Activated CD4-positive, alpha-beta T cell treated with anti-CD3 and anti-CD28 coated beads for 1 hour (primary cell): ENCODE data around the gene WDR86.

Experiments used
- DNase-seq: peaks from one replicate; pipeline ENCODE4 v3.0.0-alpha.2; 2020

Gene WDR86

DNA sequence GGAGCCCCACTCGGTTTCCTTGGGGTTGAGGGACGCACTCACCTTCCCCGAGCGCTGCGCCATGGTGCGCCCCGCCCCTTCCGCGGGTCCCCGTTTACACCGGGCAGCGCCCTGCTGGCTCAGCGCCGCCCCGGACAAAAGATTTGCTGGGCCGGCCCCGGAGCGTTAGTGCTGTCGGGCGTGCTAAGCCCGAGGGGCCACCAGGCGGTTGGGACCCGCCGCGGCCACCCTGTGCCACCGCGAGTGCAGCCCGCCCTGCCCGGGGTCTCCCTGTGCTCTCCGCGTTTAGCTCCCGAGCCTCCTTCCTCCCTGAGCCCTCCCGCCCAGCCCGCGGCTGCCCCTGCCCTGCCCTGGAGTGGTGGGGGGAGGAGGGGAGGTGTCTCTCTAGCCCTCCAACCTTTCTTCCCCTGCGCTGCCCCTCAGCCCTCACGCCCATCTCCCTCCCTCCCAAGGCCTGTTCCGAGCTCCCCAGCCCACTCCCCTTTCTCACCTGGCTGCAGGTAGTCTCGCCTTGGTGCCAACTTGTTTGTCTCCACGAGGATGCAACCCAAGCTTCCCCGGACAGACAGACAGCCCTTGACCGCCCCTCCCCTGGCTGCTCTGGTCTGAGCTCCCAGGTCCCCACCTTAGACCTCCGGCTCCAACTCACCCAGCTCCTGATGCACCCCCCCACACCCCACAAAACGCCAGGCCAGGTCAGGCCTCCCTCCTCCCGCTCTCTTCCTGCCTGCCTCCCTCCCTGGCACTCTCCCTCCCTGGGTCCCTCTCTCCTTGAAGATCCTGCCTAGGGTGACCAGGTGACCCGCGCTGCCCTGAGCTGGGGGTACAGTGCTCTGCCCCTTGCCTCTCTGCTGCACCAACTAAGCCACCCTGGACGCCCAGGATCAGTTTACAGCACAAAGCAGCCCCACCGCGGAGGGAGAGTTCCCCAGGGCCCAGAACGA is 30.3 kb upstream of the WDR86 start, which contains the start of gene CRYGN:
CRYGN (minus strand) TSS at position 287 of the 944 bp plus-strand sequence; CDS start at position 63, 224 bp downstream.
- DNase-seq, result no peak

DNA sequence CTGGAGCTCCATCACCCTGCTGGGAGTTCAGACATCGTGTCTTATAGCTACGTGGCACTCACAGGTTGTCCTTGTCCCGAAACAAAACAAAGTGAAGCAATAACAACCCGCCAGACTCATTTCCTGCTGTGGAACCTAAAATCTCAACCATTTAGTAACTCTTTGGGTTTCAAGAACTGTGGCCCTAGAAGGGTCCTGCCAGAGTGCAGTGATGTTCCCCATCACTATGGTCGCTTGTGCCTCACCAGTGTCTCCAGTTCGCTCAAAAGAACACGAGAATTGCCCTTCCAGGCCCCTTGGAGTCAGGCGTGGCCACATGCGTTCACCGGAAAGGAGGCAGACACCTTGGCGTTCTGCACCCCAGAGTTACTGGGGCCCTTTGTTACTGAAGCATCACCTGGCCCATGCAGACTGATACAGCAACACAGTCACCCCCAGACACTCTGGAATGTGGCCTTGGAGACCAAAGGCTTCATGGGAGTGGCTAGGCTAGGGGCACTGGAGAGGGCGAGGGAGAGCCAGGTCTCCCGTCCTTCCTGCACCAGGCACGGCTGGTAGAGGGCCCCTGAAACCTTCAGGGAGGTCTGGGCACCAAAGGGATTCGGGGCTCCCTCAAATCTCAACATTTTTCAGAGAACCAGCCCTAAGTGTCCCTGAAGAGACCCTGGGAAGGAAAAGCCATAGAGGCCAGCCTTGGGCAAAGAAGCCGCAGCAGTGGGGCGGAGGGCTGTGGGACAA is 29.2 kb upstream of the WDR86 start:
- no peak for DNase-seq

DNA sequence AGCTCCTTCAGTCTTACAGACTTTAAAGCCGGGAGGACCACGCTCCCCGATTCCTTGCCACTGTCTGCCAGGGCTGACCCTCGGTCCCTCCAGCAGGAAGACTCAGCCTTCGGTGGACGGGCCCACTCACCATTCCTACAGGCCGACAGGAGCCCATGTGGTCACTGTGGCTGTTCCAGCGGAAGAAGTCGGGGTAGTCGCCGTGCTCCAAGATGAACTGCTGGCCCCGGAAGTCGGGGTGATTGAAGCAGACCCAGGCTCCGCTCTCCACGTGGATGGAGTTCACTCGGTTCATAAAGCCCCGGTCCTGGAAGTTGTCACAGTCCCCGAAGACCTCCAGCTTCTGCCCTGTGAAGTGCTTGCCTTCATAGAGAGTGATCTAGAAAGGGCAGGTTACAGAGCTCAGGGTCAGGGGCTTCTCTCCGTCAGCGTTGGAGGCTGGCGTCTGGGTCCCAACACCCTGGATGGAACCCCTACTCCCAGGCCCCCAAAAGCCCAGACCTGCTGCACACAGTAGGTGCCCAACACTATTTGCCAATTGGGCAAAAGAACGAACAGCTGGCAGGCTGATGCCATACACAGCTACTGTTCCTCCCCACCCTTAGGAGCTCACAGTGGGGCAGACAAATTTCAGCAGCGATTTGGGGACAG is 28.2 kb upstream of the WDR86 start:
- DNase-seq, result no peak

- DNase-seq, result no peak
Measured at GRCh38 chr7:151437159-151437553, 27.3 kb upstream of the WDR86 start.

GRCh38 chr7:151436446-151437158 is 26.8 kb upstream of the WDR86 start:
- no peak for DNase-seq

- no peak for DNase-seq
Measured at GRCh38 chr7:151435971-151436370, 26.1 kb upstream of the WDR86 start.

GRCh38 chr7:151435103-151435916 is 25.5 kb upstream of the WDR86 start:
- DNase-seq, result no peak

GRCh38 chr7:151434549-151434948 is 24.7 kb upstream of the WDR86 start:
- no peak for DNase-seq

DNA sequence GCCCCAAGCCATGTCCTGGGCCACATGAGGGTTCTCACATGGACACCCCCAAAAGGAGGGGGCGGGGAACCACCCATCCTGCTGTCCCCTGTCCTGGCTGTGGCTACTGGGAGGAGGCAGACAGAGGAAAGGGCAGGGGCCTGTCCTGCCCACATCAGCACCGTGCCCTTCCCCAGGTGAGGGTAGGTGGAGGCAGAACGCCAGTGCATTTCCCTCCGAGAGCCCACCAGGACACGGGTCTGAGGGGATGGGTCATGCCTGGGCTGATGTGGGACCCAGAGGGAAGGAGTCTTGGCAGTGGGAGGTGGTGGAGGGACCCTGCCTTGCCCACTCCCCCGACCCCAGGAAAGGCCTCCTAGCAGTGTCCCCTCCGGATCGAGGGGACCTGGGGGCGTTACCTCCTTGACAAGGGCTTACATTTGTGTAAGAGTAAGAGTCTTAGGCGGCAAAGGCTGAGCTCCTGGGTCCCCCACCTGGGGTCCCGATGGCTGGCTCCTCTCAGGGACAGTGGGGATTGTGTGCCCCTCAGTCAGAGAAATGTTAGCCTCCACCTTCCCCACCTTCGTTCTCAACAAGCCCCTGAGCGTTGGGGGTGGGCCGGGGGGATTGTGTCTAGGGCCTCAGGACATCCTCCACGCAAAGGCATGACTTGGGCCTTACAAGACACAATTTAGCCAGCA is 24.0 kb upstream of the WDR86 start:
- DNase-seq, result no peak

DNA sequence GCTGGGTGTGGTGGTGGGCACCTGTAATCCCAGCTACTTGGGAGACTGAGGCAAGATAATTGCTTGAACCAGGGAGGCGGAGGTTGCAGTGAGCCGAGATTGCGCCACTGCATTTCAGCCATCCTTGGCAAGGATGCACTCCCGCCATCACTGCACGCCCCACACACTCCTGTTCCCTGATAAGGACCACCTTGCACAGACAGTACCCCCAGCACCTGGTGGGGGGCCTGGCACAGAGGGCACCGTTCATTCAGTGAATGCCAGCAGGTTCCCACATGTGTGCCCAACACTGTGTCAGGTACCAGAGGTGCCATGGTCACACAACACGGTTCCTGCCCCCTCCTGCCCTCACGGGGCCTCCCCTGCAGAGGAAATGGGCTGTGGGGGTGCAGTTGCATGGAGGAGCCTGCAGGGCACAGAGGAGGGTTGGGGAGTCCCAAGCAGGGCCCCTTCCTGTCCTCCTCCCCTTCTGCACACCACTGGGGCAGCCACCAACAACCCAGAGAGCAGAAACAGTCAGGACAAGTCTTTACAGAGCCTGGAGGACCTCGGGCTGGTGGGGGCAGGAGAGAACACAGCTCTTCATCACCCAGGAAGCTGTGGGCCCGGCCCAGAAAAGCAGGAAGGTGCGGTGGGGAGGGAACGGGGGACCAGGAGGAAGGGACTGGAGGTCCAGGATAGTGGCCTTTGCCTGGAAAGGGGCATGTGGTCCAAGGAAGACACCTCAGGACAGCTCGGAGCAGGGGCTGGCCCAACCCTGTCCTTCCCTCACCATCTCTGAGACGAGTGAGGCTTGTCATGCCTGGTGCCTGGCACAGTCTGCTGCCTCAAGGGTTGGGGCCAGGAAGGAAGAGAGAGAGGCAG is 23.1 kb upstream of the WDR86 start:
- no peak for DNase-seq

DNA sequence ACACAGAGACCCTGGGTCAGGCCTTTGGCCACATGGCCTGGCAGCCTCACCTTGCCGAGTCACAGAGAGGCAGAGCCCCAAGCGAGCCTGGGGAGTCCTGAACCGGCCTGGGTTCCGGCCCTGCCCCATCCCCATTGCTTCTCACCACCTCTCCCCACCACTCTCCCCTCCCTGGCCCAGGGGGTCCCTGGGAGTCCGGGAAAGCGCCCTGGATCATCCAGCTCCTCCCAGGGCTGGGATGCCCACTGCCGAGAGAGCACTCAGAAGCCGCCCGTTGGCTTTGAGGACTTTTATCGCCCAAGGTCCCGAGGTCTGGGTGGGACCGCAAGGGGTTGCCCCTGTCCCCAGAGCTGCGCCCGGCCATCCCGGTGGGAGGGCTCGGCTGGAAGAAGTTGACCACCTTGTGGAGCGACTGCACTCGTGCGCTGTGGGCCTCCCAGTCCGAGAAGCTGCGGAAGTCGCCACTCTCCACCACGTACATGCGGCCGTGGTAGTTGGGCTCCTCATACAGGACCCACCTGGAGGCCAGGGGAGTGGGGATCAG is 22.0 kb upstream of the WDR86 start:
- no peak for DNase-seq

- no peak for DNase-seq
Measured at GRCh38 chr7:151431281-151431767, 21.5 kb upstream of the WDR86 start.

DNA sequence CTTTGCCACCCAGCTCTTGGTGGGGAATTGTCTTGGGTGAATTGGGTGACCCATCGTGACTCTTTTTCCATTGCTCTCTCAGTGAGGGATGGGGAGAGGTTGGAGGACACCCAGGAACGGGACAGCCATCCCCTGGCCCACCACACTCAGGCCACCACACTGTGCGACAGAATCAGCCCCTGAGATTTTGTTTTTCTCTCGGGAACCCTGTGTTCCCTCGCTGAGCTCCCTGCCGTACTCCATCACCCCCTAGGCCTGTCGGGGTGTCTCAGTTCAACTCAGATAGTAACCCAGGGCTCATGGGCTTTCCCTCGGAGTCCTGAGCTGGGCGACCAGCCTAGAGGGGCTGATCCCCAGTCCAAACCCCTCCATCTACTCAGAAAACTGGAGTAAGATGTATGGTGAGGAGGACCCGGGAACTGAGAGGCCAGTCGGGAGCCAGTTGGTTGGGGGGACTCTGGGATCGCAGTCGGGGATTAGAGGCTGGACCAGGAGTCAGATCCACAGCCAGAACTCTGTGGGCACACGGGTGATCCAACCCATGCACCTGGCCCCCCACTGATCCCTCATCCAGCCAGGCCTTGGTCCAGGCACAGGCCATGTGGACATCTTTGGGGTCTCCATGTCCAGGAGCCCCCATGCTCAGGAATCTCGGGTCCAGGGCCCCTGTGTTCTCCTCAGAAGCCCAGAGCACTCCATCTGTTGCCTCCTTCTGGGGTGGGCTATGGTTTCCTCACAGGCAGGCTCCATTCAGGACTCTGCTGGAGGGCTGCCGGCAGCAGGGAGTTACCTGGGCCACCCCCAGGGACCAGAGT is 20.8 kb upstream of the WDR86 start:
- no peak for DNase-seq

GRCh38 chr7:151429560-151430331 is 19.9 kb upstream of the WDR86 start:
- peak; percentile 42 for DNase-seq

DNA sequence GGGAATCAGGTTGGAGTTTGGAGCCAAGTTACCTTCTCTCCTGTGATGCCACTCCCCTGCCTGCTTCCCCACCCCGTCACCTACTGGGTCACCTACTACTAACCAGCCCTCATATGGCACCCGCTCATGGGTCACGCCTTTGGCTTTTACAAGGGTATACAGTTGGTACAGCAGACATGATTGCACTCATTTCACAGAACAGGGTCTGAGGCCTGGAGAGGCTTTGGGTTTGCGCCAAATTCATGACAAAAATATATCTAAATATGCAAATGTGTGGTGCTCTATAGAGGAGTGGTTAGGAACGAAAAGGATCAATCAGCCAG is 19.4 kb upstream of the WDR86 start:
- DNase-seq, result no peak

DNA sequence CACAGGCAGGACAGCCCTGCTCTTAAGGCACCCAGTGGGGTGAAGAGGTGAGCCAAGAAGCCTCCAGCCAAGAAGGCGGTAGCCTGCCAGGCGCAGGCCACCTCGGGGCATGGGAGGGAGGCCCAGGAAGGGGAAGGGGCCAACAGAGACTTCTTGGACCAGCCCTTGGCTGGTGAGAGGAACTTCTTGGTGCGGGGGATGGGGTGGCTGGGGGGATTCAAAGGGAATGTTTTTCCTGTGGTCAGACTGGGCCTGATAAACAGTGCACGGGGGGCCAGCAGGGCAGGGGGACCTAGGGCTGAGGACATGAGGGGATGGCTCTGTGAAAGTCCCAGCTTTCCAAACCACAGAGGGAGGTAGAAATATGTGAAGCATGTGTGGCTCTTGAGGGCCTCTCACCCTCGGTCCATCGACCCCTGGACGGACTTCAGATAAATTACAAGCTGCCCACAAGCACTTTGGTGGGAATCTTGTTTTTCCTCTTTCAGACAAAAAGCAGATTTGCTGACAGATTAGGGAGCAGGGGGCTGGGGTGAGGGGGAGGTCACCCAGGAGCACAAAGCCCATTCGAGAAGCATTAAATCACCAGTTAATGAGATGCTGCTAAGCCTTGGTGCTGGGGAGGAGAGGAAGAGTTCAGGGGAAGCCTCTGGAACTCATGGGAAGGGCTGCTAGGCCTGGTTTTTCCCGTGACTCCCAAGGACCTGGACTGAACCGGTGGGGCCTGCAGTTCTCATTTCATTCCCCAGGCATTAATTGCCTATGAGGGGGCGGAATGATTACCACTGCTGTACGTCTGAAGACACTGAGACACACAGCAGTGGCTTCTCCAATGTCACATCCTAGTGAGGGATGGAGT is 18.8 kb upstream of the WDR86 start:
- no peak for DNase-seq

GRCh38 chr7:151427705-151428377 is 18.0 kb upstream of the WDR86 start:
- no peak for DNase-seq
